ENCODE results near the gene FZR1. TPM values are rescaled to one million over a fixed set of nuclear protein-coding genes. Genes with fewer than 3 reads are reported as not detected.

The FZR1 gene
- total and polyA plus RNA-seq, 9 of the 15 experiments (the other 6 are each of a cell fraction or from before 2014, with no cell fraction given), result 0.18 to 48.0 (median 22.2) TPM

DNA sequence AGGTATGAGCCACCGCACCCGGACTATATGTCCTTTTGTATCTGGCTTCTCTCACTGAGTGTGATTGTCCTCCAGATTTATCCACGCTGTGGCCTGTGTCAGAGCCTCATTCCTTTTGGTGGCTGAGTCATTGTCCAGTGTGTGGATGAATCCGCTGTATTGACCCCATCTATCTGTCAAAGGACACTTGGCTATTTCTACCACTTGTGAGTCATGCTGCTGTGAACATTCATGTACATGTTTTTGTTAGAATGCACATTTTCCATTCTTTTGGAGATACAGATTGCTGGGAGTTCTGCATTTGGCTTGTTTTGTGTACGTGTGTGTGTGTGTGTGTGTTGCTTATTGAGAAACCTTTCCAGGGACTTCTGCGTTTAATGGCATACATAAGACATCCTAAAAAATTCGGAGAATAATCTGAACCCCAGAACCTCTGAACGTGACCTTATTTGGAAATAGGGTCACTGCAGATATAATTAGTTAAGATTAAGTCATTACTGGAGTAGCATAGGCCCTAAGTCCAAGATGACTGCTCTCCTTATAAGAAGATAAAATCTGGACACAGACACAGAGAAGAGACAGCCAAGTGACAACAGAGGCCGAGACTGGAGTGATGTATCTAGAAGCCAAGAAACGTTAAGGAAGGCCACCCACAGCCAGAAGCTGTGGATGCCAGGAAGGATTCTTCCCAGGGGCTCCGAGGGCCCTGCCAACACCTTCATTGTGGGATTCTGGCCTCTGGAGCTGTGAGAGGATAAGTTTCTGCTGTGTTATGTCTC lies 74.2 kb downstream of the FZR1 start (continued):
- TF ChIP-seq, protein P1, sequence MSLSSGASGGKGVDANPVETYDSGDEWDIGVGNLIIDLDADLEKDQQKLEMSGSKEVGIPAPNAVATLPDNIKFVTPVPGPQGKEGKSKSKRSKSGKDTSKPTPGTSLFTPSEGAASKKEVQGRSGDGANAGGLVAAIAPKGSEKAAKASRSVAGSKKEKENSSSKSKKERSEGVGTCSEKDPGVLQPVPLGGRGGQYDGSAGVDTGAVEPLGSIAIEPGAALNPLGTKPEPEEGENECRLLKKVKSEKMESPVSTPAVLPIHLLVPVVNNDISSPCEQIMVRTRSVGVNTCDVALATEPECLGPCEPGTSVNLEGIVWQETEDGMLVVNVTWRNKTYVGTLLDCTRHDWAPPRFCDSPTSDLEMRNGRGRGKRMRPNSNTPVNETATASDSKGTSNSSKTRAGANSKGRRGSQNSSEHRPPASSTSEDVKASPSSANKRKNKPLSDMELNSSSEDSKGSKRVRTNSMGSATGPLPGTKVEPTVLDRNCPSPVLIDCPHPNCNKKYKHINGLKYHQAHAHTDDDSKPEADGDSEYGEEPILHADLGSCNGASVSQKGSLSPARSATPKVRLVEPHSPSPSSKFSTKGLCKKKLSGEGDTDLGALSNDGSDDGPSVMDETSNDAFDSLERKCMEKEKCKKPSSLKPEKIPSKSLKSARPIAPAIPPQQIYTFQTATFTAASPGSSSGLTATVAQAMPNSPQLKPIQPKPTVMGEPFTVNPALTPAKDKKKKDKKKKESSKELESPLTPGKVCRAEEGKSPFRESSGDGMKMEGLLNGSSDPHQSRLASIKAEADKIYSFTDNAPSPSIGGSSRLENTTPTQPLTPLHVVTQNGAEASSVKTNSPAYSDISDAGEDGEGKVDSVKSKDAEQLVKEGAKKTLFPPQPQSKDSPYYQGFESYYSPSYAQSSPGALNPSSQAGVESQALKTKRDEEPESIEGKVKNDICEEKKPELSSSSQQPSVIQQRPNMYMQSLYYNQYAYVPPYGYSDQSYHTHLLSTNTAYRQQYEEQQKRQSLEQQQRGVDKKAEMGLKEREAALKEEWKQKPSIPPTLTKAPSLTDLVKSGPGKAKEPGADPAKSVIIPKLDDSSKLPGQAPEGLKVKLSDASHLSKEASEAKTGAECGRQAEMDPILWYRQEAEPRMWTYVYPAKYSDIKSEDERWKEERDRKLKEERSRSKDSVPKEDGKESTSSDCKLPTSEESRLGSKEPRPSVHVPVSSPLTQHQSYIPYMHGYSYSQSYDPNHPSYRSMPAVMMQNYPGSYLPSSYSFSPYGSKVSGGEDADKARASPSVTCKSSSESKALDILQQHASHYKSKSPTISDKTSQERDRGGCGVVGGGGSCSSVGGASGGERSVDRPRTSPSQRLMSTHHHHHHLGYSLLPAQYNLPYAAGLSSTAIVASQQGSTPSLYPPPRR (CRISPR knock-in tag; IDR thresholded peaks at IDR 0.05; ENCODE audit: borderline replicate concordance), result 0 out of 2 replicates have a peak, but pooled peaks have one; percentile 45
- TF ChIP-seq, protein P2, sequence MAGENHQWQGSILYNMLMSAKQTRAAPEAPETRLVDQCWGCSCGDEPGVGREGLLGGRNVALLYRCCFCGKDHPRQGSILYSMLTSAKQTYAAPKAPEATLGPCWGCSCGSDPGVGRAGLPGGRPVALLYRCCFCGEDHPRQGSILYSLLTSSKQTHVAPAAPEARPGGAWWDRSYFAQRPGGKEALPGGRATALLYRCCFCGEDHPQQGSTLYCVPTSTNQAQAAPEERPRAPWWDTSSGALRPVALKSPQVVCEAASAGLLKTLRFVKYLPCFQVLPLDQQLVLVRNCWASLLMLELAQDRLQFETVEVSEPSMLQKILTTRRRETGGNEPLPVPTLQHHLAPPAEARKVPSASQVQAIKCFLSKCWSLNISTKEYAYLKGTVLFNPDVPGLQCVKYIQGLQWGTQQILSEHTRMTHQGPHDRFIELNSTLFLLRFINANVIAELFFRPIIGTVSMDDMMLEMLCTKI (IDR thresholded peaks at IDR 0.05; ENCODE audit: partially characterized antibody), result no peak
- TF ChIP-seq ZNF197 (CRISPR knock-in tag; IDR thresholded peaks at IDR 0.05; ENCODE audit: low read depth), result no peak
- TF ChIP-seq, protein P3, sequence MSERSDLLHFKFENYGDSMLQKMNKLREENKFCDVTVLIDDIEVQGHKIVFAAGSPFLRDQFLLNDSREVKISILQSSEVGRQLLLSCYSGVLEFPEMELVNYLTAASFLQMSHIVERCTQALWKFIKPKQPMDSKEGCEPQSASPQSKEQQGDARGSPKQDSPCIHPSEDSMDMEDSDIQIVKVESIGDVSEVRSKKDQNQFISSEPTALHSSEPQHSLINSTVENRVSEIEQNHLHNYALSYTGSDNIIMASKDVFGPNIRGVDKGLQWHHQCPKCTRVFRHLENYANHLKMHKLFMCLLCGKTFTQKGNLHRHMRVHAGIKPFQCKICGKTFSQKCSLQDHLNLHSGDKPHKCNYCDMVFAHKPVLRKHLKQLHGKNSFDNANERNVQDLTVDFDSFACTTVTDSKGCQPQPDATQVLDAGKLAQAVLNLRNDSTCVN (CRISPR knock-in tag; IDR thresholded peaks at IDR 0.05), result no peak
- no peak for TF ChIP-seq NR4A1 (CRISPR knock-in tag; IDR thresholded peaks at IDR 0.05)
- TF ChIP-seq NR4A1 (tag; IDR thresholded peaks at IDR 0.05), result no peak
- TF ChIP-seq, protein P4, sequence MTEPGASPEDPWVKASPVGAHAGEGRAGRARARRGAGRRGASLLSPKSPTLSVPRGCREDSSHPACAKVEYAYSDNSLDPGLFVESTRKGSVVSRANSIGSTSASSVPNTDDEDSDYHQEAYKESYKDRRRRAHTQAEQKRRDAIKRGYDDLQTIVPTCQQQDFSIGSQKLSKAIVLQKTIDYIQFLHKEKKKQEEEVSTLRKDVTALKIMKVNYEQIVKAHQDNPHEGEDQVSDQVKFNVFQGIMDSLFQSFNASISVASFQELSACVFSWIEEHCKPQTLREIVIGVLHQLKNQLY (CRISPR knock-in tag; conservative IDR thresholded peaks at IDR 0.05), result no peak
- TF ChIP-seq PRMT5 (CRISPR knock-in tag; IDR thresholded peaks at IDR 0.05), result no peak
- peak; percentile 44 for TF ChIP-seq EP400 (IDR thresholded peaks at IDR 0.05)
- TF ChIP-seq, protein P5, sequence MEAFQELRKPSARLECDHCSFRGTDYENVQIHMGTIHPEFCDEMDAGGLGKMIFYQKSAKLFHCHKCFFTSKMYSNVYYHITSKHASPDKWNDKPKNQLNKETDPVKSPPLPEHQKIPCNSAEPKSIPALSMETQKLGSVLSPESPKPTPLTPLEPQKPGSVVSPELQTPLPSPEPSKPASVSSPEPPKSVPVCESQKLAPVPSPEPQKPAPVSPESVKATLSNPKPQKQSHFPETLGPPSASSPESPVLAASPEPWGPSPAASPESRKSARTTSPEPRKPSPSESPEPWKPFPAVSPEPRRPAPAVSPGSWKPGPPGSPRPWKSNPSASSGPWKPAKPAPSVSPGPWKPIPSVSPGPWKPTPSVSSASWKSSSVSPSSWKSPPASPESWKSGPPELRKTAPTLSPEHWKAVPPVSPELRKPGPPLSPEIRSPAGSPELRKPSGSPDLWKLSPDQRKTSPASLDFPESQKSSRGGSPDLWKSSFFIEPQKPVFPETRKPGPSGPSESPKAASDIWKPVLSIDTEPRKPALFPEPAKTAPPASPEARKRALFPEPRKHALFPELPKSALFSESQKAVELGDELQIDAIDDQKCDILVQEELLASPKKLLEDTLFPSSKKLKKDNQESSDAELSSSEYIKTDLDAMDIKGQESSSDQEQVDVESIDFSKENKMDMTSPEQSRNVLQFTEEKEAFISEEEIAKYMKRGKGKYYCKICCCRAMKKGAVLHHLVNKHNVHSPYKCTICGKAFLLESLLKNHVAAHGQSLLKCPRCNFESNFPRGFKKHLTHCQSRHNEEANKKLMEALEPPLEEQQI (IDR thresholded peaks at IDR 0.05), result no peak
- TF ChIP-seq, protein P6, sequence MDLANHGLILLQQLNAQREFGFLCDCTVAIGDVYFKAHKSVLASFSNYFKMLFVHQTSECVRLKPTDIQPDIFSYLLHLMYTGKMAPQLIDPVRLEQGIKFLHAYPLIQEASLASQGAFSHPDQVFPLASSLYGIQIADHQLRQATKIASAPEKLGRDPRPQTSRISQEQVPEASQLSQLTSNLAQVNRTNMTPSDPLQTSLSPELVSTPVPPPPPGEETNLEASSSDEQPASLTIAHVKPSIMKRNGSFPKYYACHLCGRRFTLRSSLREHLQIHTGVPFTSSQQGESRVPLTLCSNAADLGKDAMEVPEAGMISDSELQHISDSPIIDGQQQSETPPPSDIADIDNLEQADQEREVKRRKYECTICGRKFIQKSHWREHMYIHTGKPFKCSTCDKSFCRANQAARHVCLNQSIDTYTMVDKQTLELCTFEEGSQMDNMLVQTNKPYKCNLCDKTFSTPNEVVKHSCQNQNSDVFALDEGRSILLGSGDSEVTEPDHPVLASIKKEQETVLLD (IDR thresholded peaks at IDR 0.05), result peak; percentile 48; the same call in 1 of the 2 replicates
- TF ChIP-seq HIVEP1 (CRISPR knock-in tag; IDR thresholded peaks at IDR 0.05), result no peak
- no peak for TF ChIP-seq POLR2B (IDR thresholded peaks at IDR 0.05; ENCODE audit: low read depth, partially characterized antibody)
- no peak for TF ChIP-seq KDM4B (IDR thresholded peaks at IDR 0.05; ENCODE audit: borderline replicate concordance in 2 of 2, low read depth in 1 of 2)
